ENCODE results near the gene RAVER2.

RAVER2 gene

GRCh38 chr1:64865105-64865757 is 120.4 kb downstream of the RAVER2 start:
- no peak overlapping the region for H3K4me3 ChIP-seq (ENCODE audit: low read length)
- no peak for TF ChIP-seq CTCF (conservative IDR thresholded peaks at IDR 0.05; ENCODE audit: low read length)
- DNase-seq (ENCODE audit: low read depth): no peak

- TF ChIP-seq CTCF (conservative IDR thresholded peaks at IDR 0.05; ENCODE audit: low read length): no peak
- H3K4me3 ChIP-seq (ENCODE audit: low read length): no peak overlapping the region
- DNase-seq (ENCODE audit: low read depth): no peak
Observed at GRCh38 chr1:64866689-64867088, 121.8 kb downstream of the RAVER2 start.

GRCh38 chr1:64867266-64867665 is 122.4 kb downstream of the RAVER2 start:
- no peak overlapping the region for H3K4me3 ChIP-seq (ENCODE audit: low read length)
- DNase-seq (ENCODE audit: low read depth): peak; percentile 41
- no peak for TF ChIP-seq CTCF (conservative IDR thresholded peaks at IDR 0.05; ENCODE audit: low read length)

- no peak overlapping the region for H3K4me3 ChIP-seq (ENCODE audit: low read length)
- TF ChIP-seq CTCF (conservative IDR thresholded peaks at IDR 0.05; ENCODE audit: low read length): no peak
- no peak for DNase-seq (ENCODE audit: low read depth)
Observed at GRCh38 chr1:64871256-64871655, 126.4 kb downstream of the RAVER2 start.

- H3K4me3 ChIP-seq (ENCODE audit: low read length): no peak overlapping the region
- no peak for TF ChIP-seq CTCF (conservative IDR thresholded peaks at IDR 0.05; ENCODE audit: low read length)
- DNase-seq (ENCODE audit: low read depth): no peak
Observed at GRCh38 chr1:64872067-64872466, 127.2 kb downstream of the RAVER2 start.

GRCh38 chr1:64873576-64873975 is 128.7 kb downstream of the RAVER2 start:
- DNase-seq (ENCODE audit: low read depth): no peak
- TF ChIP-seq CTCF (conservative IDR thresholded peaks at IDR 0.05; ENCODE audit: low read length): no peak
- no peak overlapping the region for H3K4me3 ChIP-seq (ENCODE audit: low read length)

GRCh38 chr1:64874666-64875065 is 129.8 kb downstream of the RAVER2 start:
- no peak overlapping the region for H3K4me3 ChIP-seq (ENCODE audit: low read length)
- no peak for DNase-seq (ENCODE audit: low read depth)
- no peak for TF ChIP-seq CTCF (conservative IDR thresholded peaks at IDR 0.05; ENCODE audit: low read length)

Data from AG10803 (cell line).